Measurements from ENCODE around the gene WRAP73.

WRAP73 gene

GRCh38 chr1:3618881-3619671, 30.8 kb downstream of the WRAP73 start:
- DNase-seq (ENCODE audit: low read depth) = peak; percentile 75
- no peak overlapping the region for H3K4me3 ChIP-seq (ENCODE audit: low read length)
- TF ChIP-seq, protein P1, sequence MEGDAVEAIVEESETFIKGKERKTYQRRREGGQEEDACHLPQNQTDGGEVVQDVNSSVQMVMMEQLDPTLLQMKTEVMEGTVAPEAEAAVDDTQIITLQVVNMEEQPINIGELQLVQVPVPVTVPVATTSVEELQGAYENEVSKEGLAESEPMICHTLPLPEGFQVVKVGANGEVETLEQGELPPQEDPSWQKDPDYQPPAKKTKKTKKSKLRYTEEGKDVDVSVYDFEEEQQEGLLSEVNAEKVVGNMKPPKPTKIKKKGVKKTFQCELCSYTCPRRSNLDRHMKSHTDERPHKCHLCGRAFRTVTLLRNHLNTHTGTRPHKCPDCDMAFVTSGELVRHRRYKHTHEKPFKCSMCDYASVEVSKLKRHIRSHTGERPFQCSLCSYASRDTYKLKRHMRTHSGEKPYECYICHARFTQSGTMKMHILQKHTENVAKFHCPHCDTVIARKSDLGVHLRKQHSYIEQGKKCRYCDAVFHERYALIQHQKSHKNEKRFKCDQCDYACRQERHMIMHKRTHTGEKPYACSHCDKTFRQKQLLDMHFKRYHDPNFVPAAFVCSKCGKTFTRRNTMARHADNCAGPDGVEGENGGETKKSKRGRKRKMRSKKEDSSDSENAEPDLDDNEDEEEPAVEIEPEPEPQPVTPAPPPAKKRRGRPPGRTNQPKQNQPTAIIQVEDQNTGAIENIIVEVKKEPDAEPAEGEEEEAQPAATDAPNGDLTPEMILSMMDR (IDR thresholded peaks at IDR 0.05; ENCODE audit: insufficient read depth, low read depth, low read length, missing control alignments) = peak; percentile 78

DNA sequence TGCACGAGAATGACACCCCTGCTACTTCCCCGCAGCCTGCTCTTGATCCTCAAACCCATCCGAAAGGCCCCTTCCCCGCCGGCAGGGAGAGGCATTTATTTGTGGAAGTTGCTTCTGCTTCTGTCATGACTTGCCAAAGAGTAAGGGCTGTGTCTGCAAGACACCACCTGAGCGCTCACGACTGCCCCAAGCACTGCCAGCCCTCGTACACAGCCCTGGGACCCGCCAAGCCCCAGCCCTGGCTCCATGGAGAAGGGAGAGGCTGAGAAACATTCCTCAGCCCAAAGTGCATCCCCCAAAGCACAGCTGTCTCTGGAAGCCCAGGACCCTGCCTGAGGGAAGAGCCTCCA, 31.4 kb downstream of the WRAP73 start:
- DNase-seq (ENCODE audit: low read depth) = no peak
- TF ChIP-seq, protein P1 (IDR thresholded peaks at IDR 0.05; ENCODE audit: insufficient read depth, low read depth, low read length, missing control alignments) = no peak
- no peak overlapping the region for H3K4me3 ChIP-seq (ENCODE audit: low read length)

GRCh38 chr1:3617806-3618345, 32.0 kb downstream of the WRAP73 start:
- no peak for DNase-seq (ENCODE audit: low read depth)
- TF ChIP-seq, protein P1 (IDR thresholded peaks at IDR 0.05; ENCODE audit: insufficient read depth, low read depth, low read length, missing control alignments) = no peak

GRCh38 chr1:3616861-3617260, 33.0 kb downstream of the WRAP73 start:
- TF ChIP-seq, protein P1 (IDR thresholded peaks at IDR 0.05; ENCODE audit: insufficient read depth, low read depth, low read length, missing control alignments) = no peak
- no peak for DNase-seq (ENCODE audit: low read depth)

More at GRCh38 chr1:3617806-3618345, 32.0 kb downstream of the WRAP73 start:
- H3K4me3 ChIP-seq (ENCODE audit: low read length) = no peak overlapping the region

DNA sequence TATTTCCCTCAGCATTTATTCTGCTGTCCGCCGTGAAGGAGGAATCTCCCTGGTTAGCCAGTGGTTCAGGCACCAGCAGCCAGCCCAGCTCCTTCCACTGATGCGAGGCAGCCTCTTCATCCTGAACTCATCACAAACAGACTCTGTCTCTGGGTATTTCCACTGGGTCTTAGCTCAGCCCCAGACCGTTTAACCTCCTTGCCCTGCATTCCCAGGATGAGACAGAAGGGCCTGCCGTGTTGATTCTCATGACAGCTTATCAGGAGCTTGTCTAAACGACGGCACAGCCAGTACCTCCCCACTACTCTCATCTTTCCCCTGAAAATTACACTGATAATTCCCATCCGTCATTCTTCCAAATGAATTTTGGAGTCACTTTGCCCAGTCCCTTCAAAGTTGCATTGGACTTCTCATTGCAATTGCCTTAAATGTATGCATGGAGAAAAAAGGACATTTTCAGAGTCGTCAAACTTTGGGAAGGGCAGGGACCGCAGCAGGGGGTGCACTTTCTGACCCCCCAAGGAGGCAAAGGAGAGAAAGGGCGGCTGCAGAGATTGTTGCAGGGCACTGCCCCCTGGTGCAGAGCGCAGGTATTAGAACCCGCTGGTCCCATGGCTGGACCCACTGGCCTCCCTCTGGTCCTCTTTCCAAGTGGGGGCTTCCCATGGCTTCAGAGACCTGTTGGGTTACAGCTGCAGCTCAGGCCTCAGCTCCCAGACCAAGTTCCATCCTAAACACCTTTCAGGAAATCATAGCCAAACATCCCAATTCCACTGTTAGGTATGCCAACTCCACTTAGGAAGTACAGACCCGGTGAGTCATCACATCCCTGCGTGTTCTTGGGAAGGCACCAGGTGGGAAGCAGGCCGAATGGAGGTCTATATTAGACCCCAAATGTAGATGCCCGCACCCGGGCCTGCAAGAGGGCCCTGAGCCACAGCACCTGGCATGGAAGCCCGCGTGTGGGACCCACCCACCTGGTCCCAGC, 34.9 kb downstream of the WRAP73 start:
- DNase-seq (ENCODE audit: low read depth) = peak; percentile 16
- H3K4me3 ChIP-seq (ENCODE audit: low read length) = no peak overlapping the region
- TF ChIP-seq, protein P1 (IDR thresholded peaks at IDR 0.05; ENCODE audit: insufficient read depth, low read depth, low read length, missing control alignments) = peak; percentile 68

More at GRCh38 chr1:3616861-3617260, 33.0 kb downstream of the WRAP73 start:
- no peak overlapping the region for H3K4me3 ChIP-seq (ENCODE audit: low read length)

DNA sequence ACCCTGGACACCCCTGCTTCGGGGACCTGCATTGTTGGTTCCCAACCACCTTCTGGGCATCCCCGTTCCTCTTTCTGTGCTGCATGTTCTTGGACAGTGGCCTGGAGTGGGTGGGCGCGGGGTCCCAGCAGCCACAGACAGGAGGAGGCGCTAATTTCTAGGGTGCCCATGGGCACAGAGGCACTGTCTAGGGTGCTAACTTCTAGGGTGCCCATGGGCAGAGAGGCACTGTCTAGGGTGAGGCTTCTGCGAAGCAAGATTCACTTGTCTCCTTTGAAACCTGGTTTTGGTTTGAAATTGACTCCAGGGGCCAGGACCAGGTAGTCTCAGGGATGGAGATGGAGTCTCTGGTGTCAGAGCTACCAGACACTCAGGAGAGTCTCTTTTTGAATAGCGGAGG, 37.8 kb downstream of the WRAP73 start:
- DNase-seq (ENCODE audit: low read depth) = no peak
- TF ChIP-seq, protein P1 (IDR thresholded peaks at IDR 0.05; ENCODE audit: insufficient read depth, low read depth, low read length, missing control alignments) = no peak
- no peak overlapping the region for H3K4me3 ChIP-seq (ENCODE audit: low read length)
